Osteoblast (primary cell): ENCODE measurements around the gene CAV1. TPM values are rescaled to one million over a fixed set of nuclear protein-coding genes. Genes with fewer than 3 reads are reported as not detected.

Experiments
- DNase-seq: peaks from one replicate; pipeline ENCODE4 v3.0.0; 2011; ENCODE audit warnings: low spot score, mixed read lengths; ENCODE audit not compliant: insufficient read length; ENCODE audit errors: missing footprints
- H2AFZ ChIP-seq: 2 replicates; pipeline ENCODE4 v1.6.0; 2011; ENCODE audit warnings: mild to moderate bottlenecking, low read length
- H3K27ac ChIP-seq: 2 replicates; pipeline ENCODE4 v1.5.1; 2011; ENCODE audit warnings: mild to moderate bottlenecking, low read depth, low read length, moderate library complexity
- H3K27me3 ChIP-seq: 2 replicates; pipeline ENCODE4 v1.6.0; 2012; ENCODE audit warnings: mild to moderate bottlenecking, control low read depth, inconsistent platforms, low read length, moderate library complexity; ENCODE audit not compliant: insufficient read depth
- H3K36me3 ChIP-seq: 2 replicates; pipeline ENCODE4 v1.5.1; 2011; ENCODE audit warnings: mild to moderate bottlenecking, low read length, control low read depth, moderate library complexity; ENCODE audit not compliant: insufficient read depth
- H3K4me1 ChIP-seq: 2 replicates; pipeline ENCODE4 v1.5.1; 2011; ENCODE audit warnings: mild to moderate bottlenecking, low read length, control low read depth, moderate library complexity; ENCODE audit not compliant: insufficient read depth
- H3K4me2 ChIP-seq: 2 replicates; pipeline ENCODE4 v1.6.0; 2011; ENCODE audit warnings: mild to moderate bottlenecking, low read length; ENCODE audit not compliant: insufficient read depth
- H3K4me3 ChIP-seq: fragments of 200-600 bp; sonication (generic); 3 replicates; pipeline ENCODE4 v1.5.1; 2012; ENCODE audit warnings: mild to moderate bottlenecking, low read length, inconsistent platforms; ENCODE audit not compliant: insufficient read depth
- H3K79me2 ChIP-seq: 2 replicates; pipeline ENCODE4 v1.6.0; 2012; ENCODE audit warnings: mild to moderate bottlenecking, low read length, control low read depth, inconsistent platforms; ENCODE audit not compliant: insufficient read depth
- H3K9me3 ChIP-seq: 2 replicates; pipeline ENCODE4 v1.5.1; 2011; ENCODE audit warnings: low read depth, low read length, control low read depth
- H4K20me1 ChIP-seq: 2 replicates; pipeline ENCODE4 v1.6.0; 2012; ENCODE audit warnings: mild to moderate bottlenecking, low read length, control low read depth; ENCODE audit not compliant: insufficient read depth
- total RNA-seq: library from RNA; depleted of rRNA; stranded (reverse); fragments of >200 nt; gene quantifications from 2 replicates; pipeline ENCODE4 v1.2.3, GENCODE V29; 2012
- TF ChIP-seq, protein P1 (sequence below): IDR thresholded peaks from 2 replicates; pipeline ENCODE4 v1.5.1; 2011; ENCODE audit warnings: mild to moderate bottlenecking, low read depth, low read length, moderate library complexity; ENCODE audit errors: extremely low read depth

CAV1 gene
- total RNA-seq, 1 donor = 337 TPM

DNA sequence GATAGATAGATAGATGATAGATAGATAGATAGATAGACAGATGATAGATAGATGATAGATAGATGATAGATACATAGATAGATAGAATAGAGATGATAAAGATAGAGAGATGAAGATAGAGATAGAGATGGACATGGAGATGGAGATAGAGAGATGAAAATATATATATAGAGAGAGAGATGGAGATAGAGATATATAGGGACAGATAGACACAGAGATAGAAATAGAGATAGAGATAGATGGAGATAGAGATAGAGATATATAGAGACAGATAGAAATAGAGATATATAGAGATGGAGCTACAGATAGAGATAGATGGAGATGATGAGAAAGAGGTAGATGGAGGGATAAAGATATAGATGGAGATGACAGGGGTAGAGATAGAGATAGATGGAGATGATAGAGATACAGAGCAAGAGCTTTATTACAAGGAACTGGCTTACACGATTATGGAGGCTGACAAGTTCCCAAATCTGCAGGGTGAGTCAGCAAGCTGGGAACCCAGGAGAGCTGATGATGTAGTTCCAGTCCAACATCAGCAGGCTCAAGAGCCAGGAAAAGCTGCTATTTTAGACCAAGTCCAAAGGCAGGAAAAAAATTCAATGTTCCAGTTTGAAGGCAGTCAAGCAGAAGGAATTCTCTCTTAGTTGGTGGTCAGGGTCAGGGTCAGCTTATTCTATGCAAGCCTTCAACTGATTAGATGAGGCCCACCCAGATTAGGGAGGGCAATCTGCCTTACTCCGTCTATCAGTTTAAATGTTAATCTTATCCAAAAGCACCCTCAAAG is 37.1 kb downstream of the CAV1 start:
- Histone ChIP-seq H4K20me1 (no peaks in the 10 kb centered on the region), H3K4me3 (no peak overlapping the region), H3K4me1 (peaks cover 32% of the 10 kb centered on the region), H3K27ac (peak overlapping the region; percentile 37), H2AFZ (no peak overlapping the region), H3K4me2 (no peak overlapping the region), H3K9me3 (no peaks in the 10 kb centered on the region), H3K79me2 (peaks cover 20% of the 10 kb centered on the region), H3K36me3 (peaks cover 41% of the 10 kb centered on the region), H3K27me3 (no peaks in the 10 kb centered on the region)
- DNase-seq = no peak
- TF ChIP-seq, protein P1, sequence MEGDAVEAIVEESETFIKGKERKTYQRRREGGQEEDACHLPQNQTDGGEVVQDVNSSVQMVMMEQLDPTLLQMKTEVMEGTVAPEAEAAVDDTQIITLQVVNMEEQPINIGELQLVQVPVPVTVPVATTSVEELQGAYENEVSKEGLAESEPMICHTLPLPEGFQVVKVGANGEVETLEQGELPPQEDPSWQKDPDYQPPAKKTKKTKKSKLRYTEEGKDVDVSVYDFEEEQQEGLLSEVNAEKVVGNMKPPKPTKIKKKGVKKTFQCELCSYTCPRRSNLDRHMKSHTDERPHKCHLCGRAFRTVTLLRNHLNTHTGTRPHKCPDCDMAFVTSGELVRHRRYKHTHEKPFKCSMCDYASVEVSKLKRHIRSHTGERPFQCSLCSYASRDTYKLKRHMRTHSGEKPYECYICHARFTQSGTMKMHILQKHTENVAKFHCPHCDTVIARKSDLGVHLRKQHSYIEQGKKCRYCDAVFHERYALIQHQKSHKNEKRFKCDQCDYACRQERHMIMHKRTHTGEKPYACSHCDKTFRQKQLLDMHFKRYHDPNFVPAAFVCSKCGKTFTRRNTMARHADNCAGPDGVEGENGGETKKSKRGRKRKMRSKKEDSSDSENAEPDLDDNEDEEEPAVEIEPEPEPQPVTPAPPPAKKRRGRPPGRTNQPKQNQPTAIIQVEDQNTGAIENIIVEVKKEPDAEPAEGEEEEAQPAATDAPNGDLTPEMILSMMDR = no peak

DNA sequence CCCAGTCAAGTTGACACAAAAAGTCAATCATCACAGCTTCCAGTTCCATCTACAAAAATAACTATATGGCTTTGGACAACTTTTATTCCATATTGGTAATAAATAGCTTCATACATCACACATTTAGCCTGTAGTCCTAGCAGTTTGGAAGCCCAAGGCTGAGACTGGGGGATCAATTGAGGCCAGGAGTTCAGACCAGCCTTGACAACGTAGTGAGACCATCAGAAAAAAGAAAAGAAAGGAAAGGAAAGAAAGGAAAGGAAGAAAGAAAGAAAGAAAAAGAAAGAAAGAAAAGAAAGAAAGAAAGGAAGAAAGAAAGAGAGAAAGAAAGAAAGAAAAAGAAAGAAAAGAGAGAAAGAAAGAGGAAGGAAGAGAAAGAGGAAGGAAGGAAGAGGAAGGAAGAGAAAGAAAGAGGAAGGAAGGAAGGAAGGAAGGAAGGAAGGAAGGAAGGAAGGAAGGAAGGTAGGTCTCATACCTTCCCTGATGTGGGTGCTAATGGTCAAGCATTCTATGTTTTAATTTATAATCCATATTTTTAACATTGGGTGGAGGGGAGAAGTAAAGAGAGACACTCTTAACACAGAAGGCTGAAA is 37.8 kb downstream of the CAV1 start:
- Histone ChIP-seq H3K9me3 (no peaks in the 10 kb centered on the region), H3K27me3 (no peaks in the 10 kb centered on the region), H3K79me2 (peaks cover 15% of the 10 kb centered on the region), H3K4me3 (no peak overlapping the region), H4K20me1 (no peaks in the 10 kb centered on the region), H3K27ac (peak overlapping the region; percentile 37), H2AFZ (no peak overlapping the region), H3K36me3 (peaks cover 36% of the 10 kb centered on the region), H3K4me1 (peaks cover 35% of the 10 kb centered on the region), H3K4me2 (no peak overlapping the region)
- no peak for DNase-seq
- TF ChIP-seq, protein P1 = no peak

DNA sequence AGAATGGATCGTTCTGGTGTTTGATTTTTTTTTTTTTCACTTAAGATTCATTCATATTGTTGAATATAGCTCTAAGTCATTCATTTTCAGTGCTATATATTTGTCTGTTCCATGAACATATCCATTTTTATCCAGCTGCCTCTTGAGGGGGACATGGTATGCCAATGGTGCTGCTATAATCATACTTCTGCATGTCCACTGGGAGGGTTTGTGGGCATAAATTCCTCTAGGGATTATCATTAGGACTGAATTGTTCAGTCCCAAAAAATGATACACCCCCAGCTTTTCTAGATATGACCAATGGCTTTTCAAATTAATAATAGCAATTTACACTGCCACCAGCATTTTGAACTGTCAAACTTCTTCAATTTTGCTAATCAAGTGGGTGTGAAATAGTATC is 41.1 kb downstream of the CAV1 start:
- no peak for DNase-seq
- Histone ChIP-seq H2AFZ (no peak overlapping the region), H3K27me3 (no peaks in the 10 kb centered on the region), H3K79me2 (no peaks in the 10 kb centered on the region), H3K36me3 (peaks cover 2% of the 10 kb centered on the region), H3K9me3 (no peaks in the 10 kb centered on the region), H3K4me3 (no peak overlapping the region), H3K27ac (peak overlapping the region; percentile 26), H3K4me2 (peak overlapping the region; percentile 33), H4K20me1 (no peaks in the 10 kb centered on the region), H3K4me1 (peaks cover 41% of the 10 kb centered on the region)
- TF ChIP-seq, protein P1 = no peak

- peak overlapping the region; percentile 33 for H3K4me2 ChIP-seq
- no peak overlapping the region for H2AFZ ChIP-seq
Observed at GRCh38 chr7:116566666-116567065, 41.8 kb downstream of the CAV1 start.

More at GRCh38 chr7:116566666-116567065, 41.8 kb downstream of the CAV1 start:
- Histone ChIP-seq H3K9me3 (no peaks in the 10 kb centered on the region), H4K20me1 (no peaks in the 10 kb centered on the region), H3K27ac (peak overlapping the region; percentile 26), H3K4me3 (no peak overlapping the region), H3K79me2 (no peaks in the 10 kb centered on the region), H3K36me3 (no peaks in the 10 kb centered on the region), H3K4me1 (peaks cover 47% of the 10 kb centered on the region), H3K27me3 (no peaks in the 10 kb centered on the region)
- TF ChIP-seq, protein P1 = no peak
- no peak for DNase-seq
